ENCODE data around the gene MDFIC. TPM values are rescaled to one million over a fixed set of nuclear protein-coding genes. Genes with fewer than 3 reads are reported as not detected.

MDFIC gene
- total and polyA plus RNA-seq, 2 donors = 13.4 to 69.4 TPM

- no peak for DNase-seq (ENCODE audit: extremely low spot score)
- 59% methylated on average over 2 of the region's 2 CpGs for WGBS
- Histone ChIP-seq H3K4me3 (ENCODE audit: low read depth, low read length) (no peak overlapping the region), H3K36me3 (ENCODE audit: insufficient read depth) (no peaks in the 10 kb centered on the region), H3K4me1 (ENCODE audit: insufficient read depth) (no peaks in the 10 kb centered on the region), H3K27ac (ENCODE audit: low read depth) (no peak overlapping the region)
Observed at GRCh38 chr7:115056019-115056418, 134.1 kb downstream of the MDFIC start.

GRCh38 chr7:115058726-115059125 is 136.8 kb downstream of the MDFIC start:
- no peak for DNase-seq (ENCODE audit: extremely low spot score)
- Histone ChIP-seq H3K27ac (ENCODE audit: low read depth) (no peak overlapping the region), H3K4me1 (ENCODE audit: insufficient read depth) (no peaks in the 10 kb centered on the region), H3K36me3 (ENCODE audit: insufficient read depth) (no peaks in the 10 kb centered on the region), H3K4me3 (ENCODE audit: low read depth, low read length) (no peak overlapping the region)
- WGBS = 62% methylated on average over 3 of the region's 3 CpGs

GRCh38 chr7:115059321-115059720 is 137.4 kb downstream of the MDFIC start:
- Histone ChIP-seq H3K36me3 (ENCODE audit: insufficient read depth) (no peaks in the 10 kb centered on the region), H3K27ac (ENCODE audit: low read depth) (no peak overlapping the region), H3K4me1 (ENCODE audit: insufficient read depth) (no peaks in the 10 kb centered on the region), H3K4me3 (ENCODE audit: low read depth, low read length) (no peak overlapping the region)
- no peak for DNase-seq (ENCODE audit: extremely low spot score)

GRCh38 chr7:115060095-115060870 is 138.4 kb downstream of the MDFIC start:
- Histone ChIP-seq H3K36me3 (ENCODE audit: insufficient read depth) (no peaks in the 10 kb centered on the region), H3K27ac (ENCODE audit: low read depth) (no peak overlapping the region), H3K4me1 (ENCODE audit: insufficient read depth) (no peaks in the 10 kb centered on the region), H3K4me3 (ENCODE audit: low read depth, low read length) (no peak overlapping the region)
- DNase-seq (ENCODE audit: extremely low spot score) = no peak
- 80% methylated on average over 5 of the region's 5 CpGs for WGBS

GRCh38 chr7:115066050-115066449 is 144.2 kb downstream of the MDFIC start:
- Histone ChIP-seq H3K36me3 (ENCODE audit: insufficient read depth) (no peaks in the 10 kb centered on the region), H3K4me1 (ENCODE audit: insufficient read depth) (no peaks in the 10 kb centered on the region), H3K27ac (ENCODE audit: low read depth) (no peak overlapping the region), H3K4me3 (ENCODE audit: low read depth, low read length) (no peak overlapping the region)
- 62% methylated on average over 2 of the region's 2 CpGs for WGBS
- no peak for DNase-seq (ENCODE audit: extremely low spot score)

GRCh38 chr7:115066634-115067033 is 144.7 kb downstream of the MDFIC start:
- Histone ChIP-seq H3K27ac (ENCODE audit: low read depth) (no peak overlapping the region), H3K4me1 (ENCODE audit: insufficient read depth) (no peaks in the 10 kb centered on the region), H3K36me3 (ENCODE audit: insufficient read depth) (no peaks in the 10 kb centered on the region), H3K4me3 (ENCODE audit: low read depth, low read length) (no peak overlapping the region)
- 72% methylated on average over 1 of the region's 1 CpG for WGBS
- no peak for DNase-seq (ENCODE audit: extremely low spot score)

- Histone ChIP-seq H3K4me3 (ENCODE audit: low read depth, low read length) (no peak overlapping the region), H3K4me1 (ENCODE audit: insufficient read depth) (no peaks in the 10 kb centered on the region), H3K27ac (ENCODE audit: low read depth) (no peak overlapping the region), H3K36me3 (ENCODE audit: insufficient read depth) (no peaks in the 10 kb centered on the region)
- no peak for DNase-seq (ENCODE audit: extremely low spot score)
- 97% methylated on average over 1 of the region's 1 CpG for WGBS
Observed at GRCh38 chr7:115068220-115068619, 146.3 kb downstream of the MDFIC start.

Measured in urinary bladder (tissue), 4 donors.